Islet of Langerhans (tissue), 1 donor: Measurements from ENCODE around the gene OTULIN.
A peak's percentile ranks its signal among the peaks of the same experiment; 100 is the strongest.

Experiments used
- FAIRE-seq: peaks from one replicate; lab custom pipeline; 2011; peaks lifted over from hg19 to GRCh38; lab: Jason Lieb, UNC

The OTULIN gene

GRCh38 chr5:14664270-14665100 is at the start of gene OTULIN:
Gene OTULIN (plus strand): TSS chr5:14664718. CDS start chr5:14664826, 108 bp downstream.
- FAIRE-seq = no peak

- FAIRE-seq = peak; percentile 97
Measured at GRCh38 chr5:14615365-14615764, 49.2 kb upstream of the OTULIN start.

GRCh38 chr5:14617441-14617840 is 47.1 kb upstream of the OTULIN start:
- no peak for FAIRE-seq

GRCh38 chr5:14627270-14627669 is 37.2 kb upstream of the OTULIN start:
- no peak for FAIRE-seq

- FAIRE-seq = no peak
Measured at GRCh38 chr5:14628346-14628745, 36.2 kb upstream of the OTULIN start.

- no peak for FAIRE-seq
Measured at GRCh38 chr5:14630671-14631070, 33.8 kb upstream of the OTULIN start.

- no peak for FAIRE-seq
Measured at GRCh38 chr5:14635656-14636055, 28.9 kb upstream of the OTULIN start.

GRCh38 chr5:14640765-14641164 is 23.8 kb upstream of the OTULIN start:
- no peak for FAIRE-seq

- no peak for FAIRE-seq
Measured at GRCh38 chr5:14644623-14645237, 19.8 kb upstream of the OTULIN start.

GRCh38 chr5:14650052-14650451 is 14.5 kb upstream of the OTULIN start:
- FAIRE-seq = no peak

- FAIRE-seq = no peak
Measured at GRCh38 chr5:14655146-14655741, 9.3 kb upstream of the OTULIN start.

GRCh38 chr5:14656898-14657297 is 7.6 kb upstream of the OTULIN start:
- no peak for FAIRE-seq

- no peak for FAIRE-seq
Measured at GRCh38 chr5:14659821-14660607, 4.5 kb upstream of the OTULIN start.

GRCh38 chr5:14660833-14661232 is 3.7 kb upstream of the OTULIN start:
- FAIRE-seq = no peak

GRCh38 chr5:14662721-14663260 is 1.7 kb upstream of the OTULIN start:
- no peak for FAIRE-seq

GRCh38 chr5:14663734-14664269 is 716 bp upstream of the OTULIN start:
- no peak for FAIRE-seq

- FAIRE-seq = no peak
Measured at GRCh38 chr5:14665101-14665822, 744 bp downstream of the OTULIN start.

- FAIRE-seq = no peak
Measured at GRCh38 chr5:14665949-14666348, 1.4 kb downstream of the OTULIN start.

GRCh38 chr5:14666357-14666756 is 1.8 kb downstream of the OTULIN start:
- FAIRE-seq = no peak

GRCh38 chr5:14667290-14667689 is 2.8 kb downstream of the OTULIN start:
- FAIRE-seq = no peak

GRCh38 chr5:14667770-14668169 is 3.3 kb downstream of the OTULIN start:
- FAIRE-seq = no peak
